GM18951 (cell line): ENCODE data around the gene COA8.

Experiments
- POLR2A ChIP-seq: IDR thresholded peaks from 4 replicates; pipeline ENCODE4 v1.6.1; 2011; ENCODE audit warnings: mild to moderate bottlenecking; ENCODE audit not compliant: insufficient read length, insufficient read depth; ENCODE audit errors: extremely low read depth
- in situ Hi-C: fragments of 300-500 bp; cut with MboI; formaldehyde crosslinking; loops from one replicate; pipeline ENCODE4 v1.12.0; 2022; ENCODE audit warnings: low sequenced_read_pairs, mixed read lengths, inconsistent platforms; ENCODE audit not compliant: unreplicated experiment

The COA8 gene

DNA sequence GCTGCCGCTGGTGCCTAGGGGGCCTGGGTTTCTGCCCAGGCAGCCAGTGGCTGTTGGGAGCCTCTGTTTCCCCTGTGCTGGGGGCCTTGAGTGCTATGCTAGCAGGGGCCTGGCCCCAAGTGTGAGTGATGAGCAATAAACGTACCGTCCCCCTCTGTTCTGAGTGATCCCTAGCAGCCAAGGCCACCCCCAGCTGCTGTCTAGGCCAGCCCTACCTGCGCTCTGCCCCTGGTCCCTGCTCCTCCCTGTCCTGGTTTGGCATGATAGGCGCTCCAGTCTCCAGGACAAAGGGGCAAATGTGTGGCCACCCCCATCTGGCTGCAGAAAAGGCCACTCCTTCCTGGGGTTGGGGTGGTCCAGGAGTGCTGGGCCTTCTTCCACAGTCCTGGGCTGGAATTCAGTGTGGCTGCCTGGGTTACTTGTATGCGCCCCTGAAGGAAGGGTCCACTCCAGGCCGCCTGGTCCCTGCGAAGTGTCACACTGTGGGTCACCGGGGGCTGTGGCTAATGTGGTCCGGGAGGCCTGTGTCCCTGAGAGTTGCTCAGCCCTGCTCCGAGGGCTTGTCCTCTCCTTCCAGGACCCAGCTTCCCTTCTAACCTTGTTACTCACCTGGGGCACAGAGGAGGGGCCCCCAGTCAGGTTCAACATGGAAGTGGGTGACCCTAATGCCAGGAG is 26.7 kb upstream of the COA8 start:
- TF ChIP-seq POLR2A = no peak
- in situ Hi-C loops = no loop called here

DNA sequence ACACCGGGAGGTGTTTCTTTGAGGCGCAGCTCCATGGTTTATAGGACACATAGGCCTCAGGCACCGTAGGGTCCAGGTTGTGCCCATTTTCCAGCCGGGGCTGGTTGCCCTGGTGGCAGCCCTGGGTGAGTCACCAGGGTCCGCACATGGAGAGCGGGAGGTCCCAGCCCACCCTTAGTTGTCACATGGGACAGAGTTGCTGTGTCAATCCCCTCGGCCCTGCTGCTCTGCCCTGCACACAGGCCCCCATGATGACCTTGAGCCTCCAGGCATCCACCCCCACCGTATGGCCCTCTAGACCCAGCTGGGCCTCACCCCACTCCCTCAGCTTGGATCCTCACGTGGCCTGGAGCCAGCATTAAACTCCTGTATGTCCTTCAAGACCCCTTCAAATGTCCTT is 26.1 kb upstream of the COA8 start:
- no peak for TF ChIP-seq POLR2A
- in situ Hi-C loops = no loop called here

- TF ChIP-seq POLR2A = no peak
- in situ Hi-C loops = no loop called here
Measured at GRCh38 chr14:103537175-103537990, 25.4 kb upstream of the COA8 start.

- in situ Hi-C loops = no loop called here
Measured at GRCh38 chr14:103538291-103539055, 24.3 kb upstream of the COA8 start.

DNA sequence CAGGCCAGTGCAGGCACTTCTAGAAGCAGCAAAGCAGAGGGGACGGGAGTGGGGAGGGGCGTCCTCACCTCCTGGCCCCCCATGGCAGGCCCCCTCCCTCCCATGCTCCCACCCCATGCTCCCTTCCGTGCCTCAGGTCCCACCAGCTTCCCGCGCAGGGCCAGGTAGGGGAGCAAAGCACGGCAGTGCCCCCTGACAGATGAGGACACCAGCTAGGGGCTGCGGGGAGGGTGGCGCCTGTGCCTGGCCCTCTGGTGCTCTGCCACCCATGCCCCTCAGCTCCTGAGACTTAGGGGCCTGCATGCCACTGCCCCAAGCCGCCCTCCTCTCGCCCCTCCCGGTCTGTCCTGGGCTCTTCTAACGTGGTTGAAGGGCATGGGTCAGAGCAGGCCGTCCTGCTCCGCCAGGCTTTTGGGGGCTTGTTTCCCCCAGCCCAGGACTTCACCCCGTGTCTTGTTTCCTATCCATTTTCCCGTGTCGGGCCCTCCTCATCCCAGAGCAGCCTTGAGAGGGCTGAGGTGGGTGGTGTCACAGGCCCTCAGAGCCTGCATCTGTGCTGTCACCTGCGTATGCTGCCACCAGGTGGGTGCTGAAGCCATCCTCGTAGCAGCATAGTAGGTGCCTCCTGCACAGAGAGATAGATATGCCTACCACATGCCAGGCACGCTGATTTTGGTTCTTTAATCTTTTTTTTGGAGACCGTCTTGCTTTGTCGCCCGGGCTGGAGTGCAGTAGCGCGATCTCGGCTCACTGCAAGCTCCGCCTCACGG is 23.5 kb upstream of the COA8 start:
- in situ Hi-C loops = no loop called here
- TF ChIP-seq POLR2A = no peak

More at GRCh38 chr14:103538291-103539055, 24.3 kb upstream of the COA8 start:
- peak; percentile 11 for TF ChIP-seq POLR2A

- TF ChIP-seq POLR2A = no peak
- in situ Hi-C loops = no loop called here
Measured at GRCh38 chr14:103540821-103541708, 21.7 kb upstream of the COA8 start.

DNA sequence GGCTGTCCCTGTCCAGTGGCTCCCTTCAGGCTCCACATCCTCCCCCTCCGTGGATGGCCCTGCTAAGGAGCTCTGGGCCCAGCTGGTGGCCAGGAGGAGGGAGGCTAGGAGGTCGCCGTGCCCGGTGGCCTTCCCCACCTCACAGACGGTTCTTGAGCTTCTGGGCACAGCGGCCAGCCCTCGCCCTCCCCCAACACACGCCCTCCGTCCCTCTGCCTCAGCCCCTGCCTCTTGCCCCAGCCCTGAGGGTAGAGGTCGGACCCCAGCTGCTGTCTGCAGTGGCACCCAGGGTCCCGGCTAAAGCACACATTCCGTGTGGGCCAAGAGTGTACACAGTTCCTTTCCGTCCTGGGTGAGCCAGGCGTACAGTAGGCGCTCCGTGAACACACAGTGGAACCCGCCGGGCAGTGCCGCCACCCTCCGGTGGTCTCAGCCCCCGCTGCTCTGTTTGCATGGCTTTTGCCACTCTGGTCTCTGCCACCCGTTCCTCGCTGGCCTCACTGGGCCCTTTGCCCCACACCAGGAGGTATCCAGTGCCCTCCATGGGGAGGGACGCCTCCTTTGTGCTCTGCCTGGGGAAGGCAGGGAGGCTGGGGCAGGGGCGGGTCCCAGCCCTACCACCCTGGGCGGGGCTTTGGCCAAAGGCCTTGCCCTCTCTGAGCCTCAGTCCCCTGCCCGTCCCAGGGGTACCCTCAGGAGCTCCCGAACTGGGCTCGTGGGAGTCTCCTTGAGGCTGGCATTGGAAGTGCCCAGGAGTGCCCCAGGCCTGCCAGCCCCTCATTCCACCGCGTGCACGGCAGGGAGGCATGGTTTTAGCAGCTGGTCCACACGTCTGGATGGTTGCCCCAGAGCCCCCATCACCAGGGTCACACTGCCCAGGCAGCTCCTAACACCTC is 20.8 kb upstream of the COA8 start:
- no peak for TF ChIP-seq POLR2A
- in situ Hi-C loops = no loop called here

DNA sequence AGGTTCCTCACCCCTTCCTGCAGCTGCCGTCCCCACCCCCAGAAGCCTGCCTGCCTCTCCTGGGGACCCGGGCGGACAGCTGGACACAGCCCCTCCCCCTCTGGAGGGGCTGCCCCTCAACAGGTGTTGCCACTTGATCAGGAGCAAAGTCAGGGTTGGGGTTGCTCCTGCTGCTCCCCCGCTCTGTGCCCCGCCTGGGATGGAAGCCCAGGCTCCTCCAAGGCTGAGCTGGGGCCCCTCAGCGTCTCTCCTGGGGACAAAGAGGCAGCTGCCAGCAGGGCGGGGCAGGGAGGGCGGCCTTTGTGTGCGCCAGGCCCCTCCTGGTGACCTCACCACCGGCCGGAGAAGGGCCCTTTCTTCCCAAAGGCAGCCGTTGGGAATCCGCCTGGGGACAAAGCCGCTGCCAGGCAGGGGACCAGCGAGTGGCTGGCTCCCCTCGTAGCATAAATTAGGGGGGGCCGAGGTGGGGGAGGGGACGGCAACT is 20.1 kb upstream of the COA8 start:
- in situ Hi-C loops = no loop called here
- no peak for TF ChIP-seq POLR2A

- no peak for TF ChIP-seq POLR2A
- in situ Hi-C loops = no loop called here
Measured at GRCh38 chr14:103543140-103543539, 19.6 kb upstream of the COA8 start.

DNA sequence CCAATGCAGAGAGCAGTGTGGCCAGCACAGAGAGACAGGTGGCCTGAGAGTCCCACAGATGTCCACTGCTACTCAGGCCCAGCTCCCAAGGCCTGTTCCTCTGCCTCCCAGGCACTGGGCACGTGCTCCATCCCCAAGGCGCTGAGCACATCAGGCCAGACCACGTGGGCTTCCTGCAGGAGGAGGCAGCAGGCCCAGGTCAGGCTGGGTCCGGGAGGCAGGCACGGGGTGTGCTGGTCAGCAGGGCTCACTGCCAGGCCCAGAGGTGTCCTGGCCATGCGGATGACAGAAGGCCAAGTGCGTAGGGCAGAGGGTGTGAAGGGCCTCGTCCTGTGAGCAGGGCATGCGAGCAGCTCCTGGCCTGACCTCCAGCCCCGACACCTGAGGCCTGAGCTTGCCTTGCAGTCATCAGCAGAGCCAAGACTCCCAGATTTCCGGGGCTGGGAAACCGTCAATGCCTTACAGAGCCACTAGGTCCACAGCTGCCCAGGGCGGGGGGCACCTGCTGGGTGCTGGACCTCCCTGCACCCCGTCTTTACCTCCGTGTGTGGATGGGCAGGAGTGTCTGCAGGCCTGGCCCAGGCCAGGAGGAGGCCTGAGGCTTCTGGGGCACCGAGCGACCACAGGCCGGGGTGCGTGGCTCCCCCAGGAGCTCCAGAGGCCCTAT is 18.9 kb upstream of the COA8 start:
- TF ChIP-seq POLR2A = no peak
- in situ Hi-C loops = no loop called here
